Panc1 (cell line): ENCODE measurements around the gene MTR.
"Not testable (repeated sequence)": the region's sequence is repeated elsewhere in the genome, so short reads cannot be mapped to it uniquely, and the experiment has no call there.

Source experiments
- CTCF ChIP-seq: fragments of 450-650 bp; IDR thresholded peaks from 2 replicates; pipeline ENCODE4 v1.5.1; 2017; ENCODE audit warnings: mild to moderate bottlenecking
- REST ChIP-seq, 2 experiments: IDR thresholded peaks; 2 replicates each; pipeline ENCODE4 v1.6.1; 2011 to 2012; ENCODE audit warnings: low read depth in 2 of 2, control low read depth in 1 of 2, low read length in 1 of 2, mild to moderate bottlenecking in 1 of 2, moderate library complexity in 1 of 2; ENCODE audit not compliant: insufficient read depth in 1 of 2

GRCh38 chr1:236911047-236911446 is 116.0 kb downstream of the MTR start:
- TF ChIP-seq REST (IDR thresholded peaks at IDR 0.05; ENCODE audit: insufficient read depth in 1 of 2, low read depth in 2 of 2, low read length in 1 of 2); CTCF: not testable (repeated sequence)
